Stimulated activated CD8-positive, alpha-beta memory T cell treated with anti-CD3 and anti-CD28 coated beads, Interleukin-12 subunit alpha, Interleukin-12 subunit beta, amount 100 ng/mL, for 1 hour (primary cell): ENCODE data around the gene CEP152.
"Not testable (repeated sequence)": the region's sequence is repeated elsewhere in the genome, so short reads cannot be mapped to it uniquely, and the experiment has no call there.

ENCODE experiments used
- DNase-seq: peaks from one replicate; pipeline ENCODE4 v3.0.0-alpha.2; 2020; ENCODE audit warnings: low read depth

The CEP152 gene, protein sequence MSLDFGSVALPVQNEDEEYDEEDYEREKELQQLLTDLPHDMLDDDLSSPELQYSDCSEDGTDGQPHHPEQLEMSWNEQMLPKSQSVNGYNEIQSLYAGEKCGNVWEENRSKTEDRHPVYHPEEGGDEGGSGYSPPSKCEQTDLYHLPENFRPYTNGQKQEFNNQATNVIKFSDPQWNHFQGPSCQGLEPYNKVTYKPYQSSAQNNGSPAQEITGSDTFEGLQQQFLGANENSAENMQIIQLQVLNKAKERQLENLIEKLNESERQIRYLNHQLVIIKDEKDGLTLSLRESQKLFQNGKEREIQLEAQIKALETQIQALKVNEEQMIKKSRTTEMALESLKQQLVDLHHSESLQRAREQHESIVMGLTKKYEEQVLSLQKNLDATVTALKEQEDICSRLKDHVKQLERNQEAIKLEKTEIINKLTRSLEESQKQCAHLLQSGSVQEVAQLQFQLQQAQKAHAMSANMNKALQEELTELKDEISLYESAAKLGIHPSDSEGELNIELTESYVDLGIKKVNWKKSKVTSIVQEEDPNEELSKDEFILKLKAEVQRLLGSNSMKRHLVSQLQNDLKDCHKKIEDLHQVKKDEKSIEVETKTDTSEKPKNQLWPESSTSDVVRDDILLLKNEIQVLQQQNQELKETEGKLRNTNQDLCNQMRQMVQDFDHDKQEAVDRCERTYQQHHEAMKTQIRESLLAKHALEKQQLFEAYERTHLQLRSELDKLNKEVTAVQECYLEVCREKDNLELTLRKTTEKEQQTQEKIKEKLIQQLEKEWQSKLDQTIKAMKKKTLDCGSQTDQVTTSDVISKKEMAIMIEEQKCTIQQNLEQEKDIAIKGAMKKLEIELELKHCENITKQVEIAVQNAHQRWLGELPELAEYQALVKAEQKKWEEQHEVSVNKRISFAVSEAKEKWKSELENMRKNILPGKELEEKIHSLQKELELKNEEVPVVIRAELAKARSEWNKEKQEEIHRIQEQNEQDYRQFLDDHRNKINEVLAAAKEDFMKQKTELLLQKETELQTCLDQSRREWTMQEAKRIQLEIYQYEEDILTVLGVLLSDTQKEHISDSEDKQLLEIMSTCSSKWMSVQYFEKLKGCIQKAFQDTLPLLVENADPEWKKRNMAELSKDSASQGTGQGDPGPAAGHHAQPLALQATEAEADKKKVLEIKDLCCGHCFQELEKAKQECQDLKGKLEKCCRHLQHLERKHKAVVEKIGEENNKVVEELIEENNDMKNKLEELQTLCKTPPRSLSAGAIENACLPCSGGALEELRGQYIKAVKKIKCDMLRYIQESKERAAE (N-terminal part only)

DNA sequence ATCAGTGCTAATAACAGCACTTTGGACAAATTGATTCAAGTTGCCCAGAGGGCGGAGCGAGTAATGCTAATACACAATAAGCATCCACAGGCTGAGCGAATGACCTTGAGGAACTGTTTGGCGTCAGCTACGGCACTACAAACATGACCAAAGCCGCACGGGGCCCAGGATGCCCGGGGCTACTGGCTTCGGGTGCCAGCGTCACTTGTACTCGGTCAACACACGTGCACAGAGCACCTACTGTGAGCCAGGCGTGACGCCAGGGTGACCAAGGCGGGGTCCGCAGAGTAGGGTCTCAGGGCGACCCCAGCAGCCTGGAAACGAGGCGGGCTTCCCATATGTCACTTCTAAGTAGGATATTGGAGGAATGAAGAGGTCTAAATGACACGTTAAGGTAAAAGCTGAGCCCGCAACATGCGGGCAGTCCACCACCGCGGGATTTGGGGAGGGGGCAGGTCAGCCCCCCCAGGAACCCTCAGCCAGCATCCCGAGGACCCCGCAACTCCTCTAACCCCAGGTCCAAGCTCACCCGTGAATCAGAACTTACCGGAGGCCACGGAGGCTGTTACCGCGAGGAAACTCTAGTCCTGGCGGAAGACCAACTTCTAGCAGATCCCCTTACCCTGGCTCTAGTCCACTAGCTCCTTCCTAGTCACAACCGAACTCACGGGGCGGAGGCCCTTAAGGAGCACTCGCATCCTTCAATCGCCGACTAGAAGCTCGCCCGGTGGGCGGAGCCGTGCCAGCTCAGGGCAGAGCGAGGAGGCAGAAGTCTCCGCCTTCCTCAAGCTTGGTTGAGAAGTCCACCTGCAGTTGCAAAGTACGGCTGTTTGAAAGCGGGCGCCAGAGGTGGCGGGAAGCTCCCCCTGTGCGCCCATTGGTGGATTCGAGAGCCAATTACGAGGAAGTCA lies at the start of gene CEP152:
Gene CEP152, minus strand, starts transcription at position 656 of the 911 bp plus-strand sequence. CDS start 5,420 bp downstream, outside the sequence.
- DNase-seq, result peak; percentile 96

GRCh38 chr15:48859426-48859825 lies 48.6 kb upstream of the CEP152 start:
- DNase-seq, result no peak

- DNase-seq, result no peak
These were observed 47.5 kb upstream of the CEP152 start for GRCh38 chr15:48858401-48858800.

DNA sequence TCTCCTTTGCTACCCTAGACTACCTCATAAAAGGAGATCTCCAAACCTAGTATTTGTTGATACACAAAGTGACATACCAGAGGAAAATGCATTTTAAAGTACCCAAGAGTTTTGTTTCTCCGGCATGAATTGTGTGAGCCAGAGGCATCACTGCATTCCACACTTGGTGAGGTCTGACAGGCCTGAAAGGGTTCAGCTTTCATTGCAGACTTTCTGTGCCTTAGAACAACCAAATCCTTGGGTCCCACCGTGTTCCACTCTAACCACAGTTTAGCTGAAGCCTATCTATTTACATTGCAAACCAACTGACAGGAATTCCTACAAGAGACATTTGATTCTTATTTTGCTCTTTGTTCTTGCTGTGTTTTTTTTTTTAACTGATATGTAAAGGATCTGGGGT lies 46.1 kb upstream of the CEP152 start:
- DNase-seq, result no peak

- no peak for DNase-seq
These were observed 44.9 kb upstream of the CEP152 start for GRCh38 chr15:48855501-48856440.

GRCh38 chr15:48854434-48854833 lies 43.6 kb upstream of the CEP152 start:
- DNase-seq, result not testable (repeated sequence)

DNA sequence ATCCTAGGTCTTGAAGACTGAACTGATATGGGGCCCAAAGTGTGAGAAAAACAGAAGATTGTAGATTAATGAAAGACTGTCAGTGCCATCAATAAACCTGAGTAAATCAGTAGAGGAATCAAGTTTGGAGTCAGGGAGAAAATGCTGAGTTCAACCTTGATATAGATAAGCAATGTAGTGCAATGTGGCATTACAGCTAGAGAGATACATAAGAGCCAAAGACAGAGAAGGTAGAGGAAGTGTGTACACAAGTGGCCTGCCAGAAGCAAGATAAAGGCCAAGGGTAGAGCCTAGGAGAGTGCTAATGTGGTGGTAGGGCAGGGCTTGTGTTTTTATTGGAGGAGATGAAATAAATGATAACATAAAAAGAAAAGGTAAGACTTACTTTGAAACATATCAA lies 41.1 kb upstream of the CEP152 start:
- no peak for DNase-seq

GRCh38 chr15:48850648-48851047 lies 39.8 kb upstream of the CEP152 start:
- no peak for DNase-seq

- no peak for DNase-seq
These were observed 34.3 kb upstream of the CEP152 start for GRCh38 chr15:48845123-48845522.

DNA sequence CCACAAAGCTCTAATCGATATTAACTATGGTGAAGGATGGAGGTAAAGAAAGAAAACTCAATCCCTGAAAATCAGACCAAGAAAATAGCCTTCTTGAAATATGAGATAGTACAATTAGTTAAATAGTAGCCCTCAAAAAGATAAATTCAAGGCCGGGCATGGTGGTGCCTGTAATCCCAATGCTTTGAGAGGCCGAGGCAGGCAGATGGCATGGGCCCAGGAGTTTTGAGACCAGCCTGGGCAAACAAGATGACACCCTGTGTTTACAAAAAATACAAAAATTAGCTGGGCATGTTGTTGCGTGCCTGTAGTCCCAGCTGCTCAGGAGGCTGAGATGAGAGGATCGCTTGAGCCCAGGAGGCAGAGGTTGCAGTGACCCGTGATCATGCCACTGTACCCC lies 31.6 kb upstream of the CEP152 start:
- DNase-seq, result no peak

DNA sequence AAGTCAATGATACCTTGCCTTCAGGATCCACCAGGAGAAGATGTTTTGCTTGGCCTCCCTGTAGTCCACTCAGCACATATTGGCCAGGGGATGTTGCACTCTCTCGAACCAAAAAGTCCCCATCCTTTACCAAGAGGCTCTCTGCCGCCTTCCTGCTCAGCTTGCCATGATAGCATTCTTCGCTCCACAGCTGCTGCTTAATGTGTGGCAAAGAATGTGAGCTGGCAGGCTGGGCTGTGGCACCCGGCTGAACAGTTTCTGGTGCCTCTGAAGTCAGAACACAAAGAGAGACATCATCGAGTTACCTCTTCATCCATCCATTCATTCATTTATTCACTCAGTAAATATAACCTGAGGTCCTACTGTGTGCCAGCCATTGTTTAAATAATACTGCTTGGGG lies 23.9 kb upstream of the CEP152 start:
- DNase-seq, result no peak

DNA sequence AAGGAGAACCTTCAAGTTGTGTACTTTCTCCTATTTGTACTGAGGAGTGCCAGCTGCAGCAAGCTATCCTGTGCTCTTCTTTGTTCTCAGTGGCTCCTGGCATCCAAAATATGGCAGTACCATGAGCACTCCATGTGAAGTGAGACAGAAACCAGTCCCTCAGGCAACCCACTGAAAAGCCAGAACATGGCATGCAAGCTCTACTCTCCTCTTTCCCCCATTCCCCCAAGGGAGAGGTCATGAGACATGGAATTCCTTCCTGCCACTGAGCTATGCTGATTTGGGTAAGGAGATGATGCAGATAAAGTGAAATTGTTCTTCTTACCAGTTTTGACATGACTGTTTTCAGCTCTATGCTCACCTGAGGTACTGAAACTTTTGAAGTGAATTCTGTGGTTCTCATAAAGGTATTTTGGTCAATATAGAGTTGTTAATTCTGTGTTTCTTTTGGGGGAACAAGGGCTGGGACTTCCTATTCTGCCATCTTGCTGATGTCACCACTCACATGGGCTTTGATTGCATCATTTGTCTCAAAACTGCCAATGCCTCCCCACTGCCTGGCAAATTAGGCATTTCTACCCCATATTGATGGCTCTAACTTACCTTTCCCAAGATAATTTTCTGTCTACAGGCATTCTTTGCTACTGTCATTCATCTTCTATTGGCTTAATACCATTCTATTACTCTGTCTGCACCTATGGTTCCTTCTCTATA lies 22.8 kb upstream of the CEP152 start:
- DNase-seq, result no peak

DNA sequence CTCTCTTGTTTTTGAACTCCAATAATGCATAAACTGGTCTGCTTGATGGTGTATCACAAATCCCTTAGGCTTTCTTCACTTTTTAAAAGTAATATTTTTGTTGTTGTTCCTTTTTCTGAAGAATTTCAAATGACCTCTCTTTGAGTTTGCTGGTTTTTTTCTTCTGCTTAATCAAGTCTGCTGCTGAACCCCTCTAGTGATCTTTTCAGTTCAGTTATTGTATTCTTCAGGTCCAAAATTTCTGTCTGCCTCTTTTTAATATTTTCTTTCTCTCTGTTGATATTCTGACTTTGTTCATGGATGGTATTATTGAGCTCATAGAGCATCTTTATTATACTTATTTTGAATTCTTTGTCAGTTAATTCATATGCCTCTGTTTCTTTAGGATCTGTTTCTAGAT lies 21.8 kb upstream of the CEP152 start:
- DNase-seq, result no peak

- DNase-seq, result no peak
These were observed 18.0 kb upstream of the CEP152 start for GRCh38 chr15:48828906-48829305.

DNA sequence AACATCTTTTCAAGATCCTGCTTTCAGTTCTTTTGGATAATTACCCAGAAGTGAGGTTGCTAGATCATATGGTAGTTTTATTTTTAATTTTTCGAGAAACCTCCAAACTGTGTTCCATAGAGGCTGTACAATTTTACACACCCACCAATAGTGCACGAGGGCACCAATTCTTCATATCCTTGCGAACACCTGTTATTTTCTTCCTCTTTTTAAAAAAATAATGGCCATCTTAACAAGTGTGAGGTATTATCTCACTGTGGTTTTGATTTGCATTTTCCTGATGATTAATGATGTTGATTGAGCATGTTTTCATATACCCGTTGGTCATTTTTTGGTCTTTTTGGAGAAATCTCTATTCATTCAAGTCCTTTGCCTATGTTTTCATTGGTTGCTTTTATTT lies 17.6 kb upstream of the CEP152 start:
- DNase-seq, result no peak

DNA sequence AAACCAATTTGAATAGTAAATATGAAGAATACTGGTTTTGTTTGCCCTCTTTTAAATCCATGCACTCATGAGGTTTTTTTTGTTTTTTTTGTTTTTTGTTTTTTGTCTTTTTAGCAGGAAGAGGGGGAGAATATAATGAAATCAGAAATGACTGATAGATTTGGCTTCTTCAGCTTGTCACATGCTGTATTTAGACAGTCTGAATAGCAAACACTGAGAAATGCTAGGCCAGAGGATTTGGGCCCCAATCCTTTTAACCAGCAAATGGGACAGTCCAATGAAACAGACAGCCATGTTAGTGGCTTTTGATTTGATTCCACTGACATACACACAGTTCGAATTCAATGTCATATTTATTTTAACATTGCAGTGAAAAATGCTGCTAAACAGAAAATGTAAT lies 14.2 kb upstream of the CEP152 start:
- no peak for DNase-seq

- no peak for DNase-seq
These were observed 12.8 kb upstream of the CEP152 start for GRCh38 chr15:48823706-48824105.

DNA sequence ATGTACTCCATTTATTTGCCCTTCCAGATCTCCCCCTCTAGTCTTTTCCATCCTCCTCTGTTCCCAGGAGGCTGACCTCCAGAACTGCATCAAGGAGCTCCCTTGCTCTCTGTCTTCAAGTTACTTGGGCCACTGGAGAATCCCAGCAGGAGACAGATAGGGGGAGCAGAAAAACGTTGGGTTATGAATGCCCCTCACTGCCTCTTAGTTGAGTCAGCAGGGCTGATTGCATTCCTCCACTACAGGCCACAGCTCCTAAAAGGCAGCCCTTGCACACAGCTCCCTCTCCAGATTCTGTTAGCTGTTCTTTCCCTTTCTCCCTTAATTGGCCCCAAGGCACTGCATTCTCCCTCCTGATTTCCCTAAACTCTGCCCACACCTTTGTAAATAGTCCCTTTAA lies 12.4 kb upstream of the CEP152 start:
- DNase-seq, result no peak

- DNase-seq, result no peak
These were observed 3.4 kb upstream of the CEP152 start for GRCh38 chr15:48814286-48814685.
